HCT116 (cell line): Measurements from ENCODE around the gene TLK1. TPM values are rescaled to one million over a fixed set of nuclear protein-coding genes. Genes with fewer than 3 reads are reported as not detected.

Experiments used
- ATAC-seq: fragments of 200-7000 bp; cut with Tn5 transposase; 2 replicates; pipeline ENCODE4 v1.9.1; 2020; ENCODE audit warnings: mild to moderate bottlenecking, moderate library complexity
- BruUV-seq: library from RNA; stranded (reverse); fragments of 400-500 nt; replicated peaks from 2 replicates; lab custom pipeline; 2021; lab: Mats Ljungman, UMichigan
- CTCF ChIA-PET: fragments of 300-600 bp; sonication (Branson Sonifier 250); formaldehyde crosslinking; loops from one replicate; lab custom pipeline; 2021; ENCODE audit warnings: antibody characterized with exemption; lab: Charles Lee
- POLR2A ChIA-PET: fragments of 300-600, 350-600 bp; sonication (Branson Sonifier 250); formaldehyde crosslinking; loops from one replicate; lab custom pipeline; 2021; ENCODE audit warnings: antibody characterized with exemption; lab: Charles Lee
- RAD21 ChIA-PET, 2 experiments: fragments of 300-600 bp; sonication (Branson Sonifier 250); formaldehyde crosslinking; loops; one replicate each; lab custom pipeline; 2023; ENCODE audit warnings: low total read pairs in 2 of 2; ENCODE audit not compliant: uncharacterized antibody in 2 of 2, unreplicated experiment in 2 of 2, low non-redundant PET in 1 of 2; lab: Charles Lee
- DNase-seq: peaks from one replicate; pipeline ENCODE4 v3.0.0-alpha.2; 2010; ENCODE audit warnings: low read depth, low spot score
- H2AFZ ChIP-seq: fragments of 200-600 bp; shearing (Covaris generic), sonication (generic); 2 replicates; pipeline ENCODE4 v1.6.1; 2017; ENCODE audit warnings: low read depth, mixed run types, mixed read lengths, antibody characterized with exemption, low read length; ENCODE audit not compliant: poor library complexity, severe bottlenecking
- H3K27ac ChIP-seq: 2 replicates; pipeline ENCODE4 v1.5.1; 2012; ENCODE audit warnings: low read depth, low read length
- H3K27me3 ChIP-seq: fragments of 200-600 bp; sonication (generic); 2 replicates; pipeline ENCODE4 v1.6.1; 2016; ENCODE audit warnings: mixed run types, low read length, mixed read lengths; ENCODE audit not compliant: insufficient read depth
- H3K36me3 ChIP-seq, 2 experiments: fragments of 200-500 bp in 1 of 2; fragments of 200-600 bp in 1 of 2; sonication (Bioruptor generic) in 1 of 2; sonication (generic) in 1 of 2; 2 replicates each; pipeline versions ENCODE4 v1.5.1 to v1.6.1; 2014 to 2016; ENCODE audit warnings: low read length in 2 of 2, inconsistent platforms in 1 of 2, mixed read lengths in 1 of 2, mixed run types in 1 of 2; ENCODE audit not compliant: insufficient read depth in 2 of 2, control insufficient read depth in 1 of 2
- H3K4me1 ChIP-seq, 2 experiments: fragments of 200-600 bp in 1 of 2; sonication (generic) in 1 of 2; 2 replicates each; pipeline versions ENCODE4 v1.5.1 to v1.6.1; 2012 to 2017; ENCODE audit warnings: low read length in 2 of 2, inconsistent platforms in 1 of 2, mild to moderate bottlenecking in 1 of 2, mixed read lengths in 1 of 2, mixed run types in 1 of 2, moderate library complexity in 1 of 2; ENCODE audit not compliant: insufficient read depth in 2 of 2, control insufficient read depth in 1 of 2
- H3K4me2 ChIP-seq: fragments of 200-600 bp; sonication (generic); 2 replicates; pipeline ENCODE4 v1.6.1; 2017; ENCODE audit warnings: mixed run types, low read length, mixed read lengths
- H3K4me3 ChIP-seq, 2 experiments: fragments of 200-600 bp in 1 of 2; sonication (generic) in 1 of 2; replicated peaks in 1 of 2; 2 replicates each; pipeline ENCODE4 v1.5.1; 2011 to 2016; ENCODE audit warnings: low read length in 2 of 2, control low read depth in 1 of 2, low read depth in 1 of 2, mild to moderate bottlenecking in 1 of 2, mixed read lengths in 1 of 2, mixed run types in 1 of 2
- H3K79me2 ChIP-seq: fragments of 200-600 bp; sonication (generic); 2 replicates; pipeline ENCODE4 v1.6.1; 2017; ENCODE audit warnings: mild to moderate bottlenecking, mixed run types, low read length, moderate library complexity, mixed read lengths; ENCODE audit not compliant: insufficient read depth
- H3K9ac ChIP-seq: fragments of 200-600 bp; sonication (generic); 2 replicates; pipeline ENCODE4 v1.6.1; 2016; ENCODE audit warnings: low read length, mixed read lengths
- H3K9me2 ChIP-seq: fragments of 200-600 bp; sonication (generic), shearing (Covaris generic); 2 replicates; pipeline ENCODE4 v1.6.1; 2017; ENCODE audit warnings: mixed run types, mild to moderate bottlenecking, moderate library complexity; ENCODE audit not compliant: insufficient read depth
- H3K9me3 ChIP-seq, 2 experiments: fragments of 200-500 bp in 1 of 2; fragments of 200-600 bp in 1 of 2; sonication (Bioruptor generic) in 1 of 2; sonication (generic) in 1 of 2; 2 replicates each; pipeline ENCODE4 v1.6.1; 2014 to 2017; ENCODE audit warnings: low read length in 2 of 2, mixed read lengths in 2 of 2, inconsistent platforms in 1 of 2, low read depth in 1 of 2, mild to moderate bottlenecking in 1 of 2, mixed run types in 1 of 2, moderate library complexity in 1 of 2; ENCODE audit not compliant: control insufficient read depth in 1 of 2, insufficient read depth in 1 of 2
- H4K20me1 ChIP-seq: fragments of 200-600 bp; sonication (generic), shearing (Covaris generic); 2 replicates; pipeline ENCODE4 v1.6.1; 2017; ENCODE audit warnings: mixed run types, mild to moderate bottlenecking, moderate library complexity; ENCODE audit not compliant: insufficient read depth
- ATF3 ChIP-seq: IDR thresholded peaks from 2 replicates; pipeline ENCODE4 v1.6.1; 2012
- CEBPB ChIP-seq: IDR thresholded peaks from 2 replicates; pipeline ENCODE4 v1.6.1; 2012; ENCODE audit warnings: low read depth
- ELF1 ChIP-seq: IDR thresholded peaks from 2 replicates; pipeline ENCODE4 v1.6.1; 2012; ENCODE audit warnings: low read depth, borderline replicate concordance
- EZH2phosphoT487 ChIP-seq: fragments of 200-600 bp; IDR thresholded peaks from 2 replicates; pipeline ENCODE4 v1.6.1; 2018; ENCODE audit warnings: antibody characterized with exemption, borderline replicate concordance
- FOSL1 ChIP-seq: IDR thresholded peaks from 2 replicates; pipeline ENCODE4 v1.6.1; 2012; ENCODE audit warnings: low read depth
- REST ChIP-seq: IDR thresholded peaks from 2 replicates; pipeline ENCODE4 v1.6.1; 2012; ENCODE audit warnings: low read depth
- SIN3A ChIP-seq: IDR thresholded peaks from 2 replicates; pipeline ENCODE4 v1.6.1; 2012; ENCODE audit warnings: low read depth
- YY1 ChIP-seq: IDR thresholded peaks from 2 replicates; pipeline ENCODE4 v1.6.1; 2011; ENCODE audit warnings: low read length, low read depth, moderate library complexity, mild to moderate bottlenecking; ENCODE audit not compliant: insufficient replicate concordance; ENCODE audit errors: extremely low read depth
- intact Hi-C: fragments of 100-400 bp; cut with micrococcal nuclease; formaldehyde crosslinking; loops from 2 replicates; pipeline ENCODE4 v1.10.0; 2022
- total RNA-seq: library from RNA; stranded (reverse); gene quantifications from one replicate; pipeline ENCODE4 v1.2.1, GENCODE V29; 2021; ENCODE audit not compliant: unreplicated experiment

The TLK1 gene
- total RNA-seq, 1 experiment from 2014 or later, result 57.7 TPM

- H3K27me3 ChIP-seq, result no peaks in the 10 kb centered on the region
- peaks cover 10 to 20% of the 10 kb centered on the region in 2 experiments for H3K4me1 ChIP-seq
- intact Hi-C loops, result no loop called here
- no peak overlapping the region for H2AFZ ChIP-seq
- ChIA-PET RAD21 (no interaction called here), CTCF (no interaction called here), POLR2A (no interaction called here)
- no peaks in the 10 kb centered on the region for H3K9me2 ChIP-seq
- no TSS peak for BruUV-seq
- no peak overlapping the region for H3K4me2 ChIP-seq
- H3K79me2 ChIP-seq, result no peaks in the 10 kb centered on the region; the same call in 1 of the 2 replicates
- no peaks in the 10 kb centered on the region for H4K20me1 ChIP-seq
- no peak for ATAC-seq
- peaks cover 2 to 13% of the 10 kb centered on the region in 2 experiments; a peak in 2 of 4 replicates for H3K36me3 ChIP-seq
- DNase-seq, result no peak
- no peak overlapping the region for H3K9ac ChIP-seq
- H3K27ac ChIP-seq, result no peak overlapping the region
- H3K4me3 ChIP-seq, result no peak overlapping the region
- no peaks in the 10 kb centered on the region for H3K9me3 ChIP-seq
- TF ChIP-seq ATF3 (no peak), SIN3A (no peak), FOSL1 (no peak), ELF1 (no peak), CEBPB (no peak), REST (no peak), EZH2phosphoT487 (no peak), YY1 (no peak)
Measured at GRCh38 chr2:171018522-171018921, 142.2 kb downstream of the TLK1 start.
